Lower leg skin (tissue), 3 donors: ENCODE data around the gene PCDHB4.

Experiments
- POLR2A ChIP-seq, 2 donors: fragments of 450-650 bp; IDR thresholded peaks; one replicate each; pipeline ENCODE4 v1.6.1; 2016 to 2017; ENCODE audit warnings: antibody characterized with exemption in 2 of 2, mild to moderate bottlenecking in 1 of 2, moderate library complexity in 1 of 2
- TF ChIP-seq, protein P1 (sequence below), 3 donors: fragments of 450-650 bp; IDR thresholded peaks; one replicate each; pipeline ENCODE4 v1.5.1; 2016; ENCODE audit warnings: antibody characterized with exemption in 3 of 3, mild to moderate bottlenecking in 3 of 3, moderate library complexity in 2 of 3

DNA sequence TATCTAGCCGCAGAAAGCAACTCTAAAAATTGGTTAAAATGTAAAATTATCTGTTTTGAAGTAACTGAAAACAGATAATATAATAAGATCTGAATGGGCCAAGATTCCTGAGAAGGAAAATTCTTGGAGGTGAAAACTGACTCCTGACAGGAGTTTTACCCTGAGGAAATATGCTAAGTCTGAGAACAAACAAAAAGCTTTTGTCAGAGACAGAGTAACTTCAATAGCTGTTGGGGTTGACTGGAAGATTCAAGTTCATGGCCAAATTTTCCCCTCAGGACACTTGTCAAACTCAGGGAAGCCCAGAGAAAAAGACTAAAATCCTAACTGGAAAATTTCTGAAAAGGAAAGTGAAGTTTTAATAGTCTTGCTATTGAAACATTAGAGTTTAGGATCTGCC is 5.7 kb downstream of the PCDHB4 start:
- TF ChIP-seq, protein P1, sequence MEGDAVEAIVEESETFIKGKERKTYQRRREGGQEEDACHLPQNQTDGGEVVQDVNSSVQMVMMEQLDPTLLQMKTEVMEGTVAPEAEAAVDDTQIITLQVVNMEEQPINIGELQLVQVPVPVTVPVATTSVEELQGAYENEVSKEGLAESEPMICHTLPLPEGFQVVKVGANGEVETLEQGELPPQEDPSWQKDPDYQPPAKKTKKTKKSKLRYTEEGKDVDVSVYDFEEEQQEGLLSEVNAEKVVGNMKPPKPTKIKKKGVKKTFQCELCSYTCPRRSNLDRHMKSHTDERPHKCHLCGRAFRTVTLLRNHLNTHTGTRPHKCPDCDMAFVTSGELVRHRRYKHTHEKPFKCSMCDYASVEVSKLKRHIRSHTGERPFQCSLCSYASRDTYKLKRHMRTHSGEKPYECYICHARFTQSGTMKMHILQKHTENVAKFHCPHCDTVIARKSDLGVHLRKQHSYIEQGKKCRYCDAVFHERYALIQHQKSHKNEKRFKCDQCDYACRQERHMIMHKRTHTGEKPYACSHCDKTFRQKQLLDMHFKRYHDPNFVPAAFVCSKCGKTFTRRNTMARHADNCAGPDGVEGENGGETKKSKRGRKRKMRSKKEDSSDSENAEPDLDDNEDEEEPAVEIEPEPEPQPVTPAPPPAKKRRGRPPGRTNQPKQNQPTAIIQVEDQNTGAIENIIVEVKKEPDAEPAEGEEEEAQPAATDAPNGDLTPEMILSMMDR (IDR thresholded peaks at IDR 0.05): no peak
- TF ChIP-seq POLR2A (IDR thresholded peaks at IDR 0.05): no peak
